WTC11 (cell line): ENCODE data around the gene CHTF18. TPM values are rescaled to one million over a fixed set of nuclear protein-coding genes. Genes with fewer than 3 reads are reported as not detected.

Experiments
- ATF1 ChIP-seq: sonication (generic); formaldehyde crosslinking; IDR thresholded peaks from 2 replicates; pipeline ENCODE4 v1.8.1; 2023; ENCODE audit warnings: mild to moderate bottlenecking, moderate library complexity, missing genetic modification reagents
- ELF4 ChIP-seq: sonication (generic); formaldehyde crosslinking; IDR thresholded peaks from 2 replicates; pipeline ENCODE4 v1.8.1; 2022; ENCODE audit warnings: low read depth, mild to moderate bottlenecking, moderate library complexity, missing genetic modification reagents
- ESRRA ChIP-seq: sonication (generic); formaldehyde crosslinking; IDR thresholded peaks from 2 replicates; pipeline ENCODE4 v1.8.1; 2022; ENCODE audit warnings: mild to moderate bottlenecking, missing genetic modification reagents, borderline replicate concordance
- FOXJ3 ChIP-seq: sonication (generic); formaldehyde crosslinking; IDR thresholded peaks from 2 replicates; pipeline ENCODE4 v1.9.0; 2021; ENCODE audit warnings: missing genetic modification reagents, mild to moderate bottlenecking, borderline replicate concordance
- FOXP1 ChIP-seq: sonication (generic); formaldehyde crosslinking; IDR thresholded peaks from 2 replicates; pipeline ENCODE4 v1.8.0; 2022; ENCODE audit warnings: missing genetic modification reagents, mild to moderate bottlenecking, moderate library complexity, borderline replicate concordance
- MXD4 ChIP-seq: fragments of 250-450 bp; sonication (Bioruptor Pico); IDR thresholded peaks from 2 replicates; pipeline ENCODE4 v1.8.0; 2021; ENCODE audit warnings: mild to moderate bottlenecking, moderate library complexity, borderline replicate concordance
- NR1H2 ChIP-seq: sonication (generic); formaldehyde crosslinking; IDR thresholded peaks from 2 replicates; pipeline ENCODE4 v1.9.0; 2021; ENCODE audit warnings: mild to moderate bottlenecking, moderate library complexity, missing genetic modification reagents
- NR3C1 ChIP-seq: sonication (generic); formaldehyde crosslinking; conservative IDR thresholded peaks from 2 replicates; pipeline ENCODE4 v1.8.1; 2023; ENCODE audit warnings: low read depth, mild to moderate bottlenecking, missing genetic modification reagents
- PRRX2 ChIP-seq: fragments of 250-450 bp; sonication (Bioruptor Pico); IDR thresholded peaks from 2 replicates; pipeline ENCODE4 v1.8.0; 2021; ENCODE audit warnings: mild to moderate bottlenecking
- TP53 ChIP-seq: sonication (generic); formaldehyde crosslinking; IDR thresholded peaks from 2 replicates; pipeline ENCODE4 v1.8.1; 2023; ENCODE audit warnings: mild to moderate bottlenecking, missing genetic modification reagents
- ZBTB21 ChIP-seq: sonication (generic); formaldehyde crosslinking; IDR thresholded peaks from 2 replicates; pipeline ENCODE4 v1.8.1; 2023; ENCODE audit warnings: mild to moderate bottlenecking, missing genetic modification reagents, borderline replicate concordance
- ZNF219 ChIP-seq: sonication (generic); formaldehyde crosslinking; IDR thresholded peaks from 2 replicates; pipeline ENCODE4 v1.8.0; 2023; ENCODE audit warnings: missing genetic modification reagents, mild to moderate bottlenecking, borderline replicate concordance
- total RNA-seq: library from RNA; stranded (reverse); gene quantifications from 3 replicates; pipeline ENCODE4 v1.2.3, GENCODE V29; 2021
- TF ChIP-seq, protein P1 (sequence below): sonication (generic); formaldehyde crosslinking; IDR thresholded peaks from 2 replicates; pipeline ENCODE4 v1.8.1; 2023; ENCODE audit warnings: mild to moderate bottlenecking, moderate library complexity, missing genetic modification reagents
- TF ChIP-seq, protein P2 (sequence below): sonication (generic); formaldehyde crosslinking; IDR thresholded peaks from 2 replicates; pipeline ENCODE4 v1.8.1; 2022; ENCODE audit warnings: mild to moderate bottlenecking, missing genetic modification reagents, moderate library complexity, borderline replicate concordance
- TF ChIP-seq, protein P3 (sequence below): sonication (generic); formaldehyde crosslinking; IDR thresholded peaks from 2 replicates; pipeline ENCODE4 v1.8.1; 2023; ENCODE audit warnings: mild to moderate bottlenecking, missing genetic modification reagents
- TF ChIP-seq, protein P4 (sequence below): fragments of 250-450 bp; sonication (Bioruptor Pico); IDR thresholded peaks from 2 replicates; pipeline ENCODE4 v2.1.2; 2022; ENCODE audit warnings: mild to moderate bottlenecking, moderate library complexity
- TF ChIP-seq, protein P5 (sequence below): sonication (generic); formaldehyde crosslinking; IDR thresholded peaks from 2 replicates; pipeline ENCODE4 v1.8.0; 2022; ENCODE audit warnings: mild to moderate bottlenecking, missing genetic modification reagents
- TF ChIP-seq, protein P6 (sequence below): fragments of 250-450 bp; sonication (Bioruptor Pico); IDR thresholded peaks from 2 replicates; pipeline ENCODE4 v1.8.0; 2021; ENCODE audit warnings: mild to moderate bottlenecking
- TF ChIP-seq, protein P7 (sequence below): sonication (generic); formaldehyde crosslinking; IDR thresholded peaks from 2 replicates; pipeline ENCODE4 v1.8.0; 2022; ENCODE audit warnings: missing genetic modification reagents

CHTF18 gene
- total RNA-seq, 1 experiment from 2014 or later, result 183 TPM

DNA sequence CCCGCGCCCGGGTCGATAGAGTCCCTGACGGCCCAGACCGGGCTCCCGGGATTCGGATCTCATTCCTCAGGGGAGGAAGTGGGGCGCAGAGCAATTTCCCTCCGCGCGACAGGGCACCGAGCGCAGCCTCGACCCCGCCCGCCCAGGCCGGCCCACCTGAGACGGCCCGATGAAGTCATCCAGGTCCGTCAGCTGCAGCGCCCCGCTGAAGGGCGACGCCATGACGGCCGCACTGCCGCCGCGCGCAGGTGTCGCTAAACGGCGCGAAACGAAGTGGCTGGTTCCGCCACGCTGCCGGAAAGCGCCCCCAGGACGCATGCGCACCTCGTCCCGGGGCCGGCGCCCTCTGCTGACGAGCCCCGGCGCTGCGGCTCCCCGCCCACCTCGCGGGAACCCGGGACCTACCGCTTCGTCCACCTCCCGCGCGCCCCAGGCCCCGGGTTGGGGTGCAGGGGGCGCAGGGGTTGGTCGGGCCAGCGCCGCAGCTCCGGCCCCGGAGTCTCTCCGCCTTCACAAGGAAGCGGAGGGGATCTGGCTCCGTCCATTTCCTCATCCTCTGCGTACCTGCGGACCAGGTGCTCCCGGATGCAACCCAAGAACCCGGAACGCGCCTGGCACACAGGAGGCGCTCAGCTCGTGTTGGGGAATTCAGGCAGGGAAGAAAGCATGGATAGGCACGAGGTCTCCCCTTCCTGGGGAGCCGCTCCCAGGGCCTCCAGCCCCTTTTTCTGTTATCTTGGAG lies 47.5 kb upstream of the CHTF18 start, which contains the start of gene CIAO3 (continued):
- TF ChIP-seq, protein P1, sequence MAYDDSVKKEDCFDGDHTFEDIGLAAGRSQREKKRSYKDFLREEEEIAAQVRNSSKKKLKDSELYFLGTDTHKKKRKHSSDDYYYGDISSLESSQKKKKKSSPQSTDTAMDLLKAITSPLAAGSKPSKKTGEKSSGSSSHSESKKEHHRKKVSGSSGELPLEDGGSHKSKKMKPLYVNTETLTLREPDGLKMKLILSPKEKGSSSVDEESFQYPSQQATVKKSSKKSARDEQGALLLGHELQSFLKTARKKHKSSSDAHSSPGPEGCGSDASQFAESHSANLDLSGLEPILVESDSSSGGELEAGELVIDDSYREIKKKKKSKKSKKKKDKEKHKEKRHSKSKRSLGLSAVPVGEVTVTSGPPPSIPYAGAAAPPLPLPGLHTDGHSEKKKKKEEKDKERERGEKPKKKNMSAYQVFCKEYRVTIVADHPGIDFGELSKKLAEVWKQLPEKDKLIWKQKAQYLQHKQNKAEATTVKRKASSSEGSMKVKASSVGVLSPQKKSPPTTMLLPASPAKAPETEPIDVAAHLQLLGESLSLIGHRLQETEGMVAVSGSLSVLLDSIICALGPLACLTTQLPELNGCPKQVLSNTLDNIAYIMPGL (CRISPR knock-in tag), result peak; percentile 98
- TF ChIP-seq ZBTB21 (CRISPR knock-in tag), result peak; percentile 89; the same call in 1 of the 2 replicates
- no peak for TF ChIP-seq TP53 (CRISPR knock-in tag)
- no peak for TF ChIP-seq NR1H2 (CRISPR knock-in tag)
- no peak for TF ChIP-seq ATF1
- no peak; the same call in 1 of the 2 replicates for TF ChIP-seq FOXP1 (CRISPR knock-in tag)
- no peak for TF ChIP-seq ELF4
- no peak for TF ChIP-seq MXD4 (CRISPR knock-in tag)
- no peak for TF ChIP-seq PRRX2
- TF ChIP-seq, protein P2, sequence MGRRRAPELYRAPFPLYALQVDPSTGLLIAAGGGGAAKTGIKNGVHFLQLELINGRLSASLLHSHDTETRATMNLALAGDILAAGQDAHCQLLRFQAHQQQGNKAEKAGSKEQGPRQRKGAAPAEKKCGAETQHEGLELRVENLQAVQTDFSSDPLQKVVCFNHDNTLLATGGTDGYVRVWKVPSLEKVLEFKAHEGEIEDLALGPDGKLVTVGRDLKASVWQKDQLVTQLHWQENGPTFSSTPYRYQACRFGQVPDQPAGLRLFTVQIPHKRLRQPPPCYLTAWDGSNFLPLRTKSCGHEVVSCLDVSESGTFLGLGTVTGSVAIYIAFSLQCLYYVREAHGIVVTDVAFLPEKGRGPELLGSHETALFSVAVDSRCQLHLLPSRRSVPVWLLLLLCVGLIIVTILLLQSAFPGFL (CRISPR knock-in tag), result 0 out of 2 replicates have a peak, but pooled peaks have one; percentile 38
- TF ChIP-seq, protein P3, sequence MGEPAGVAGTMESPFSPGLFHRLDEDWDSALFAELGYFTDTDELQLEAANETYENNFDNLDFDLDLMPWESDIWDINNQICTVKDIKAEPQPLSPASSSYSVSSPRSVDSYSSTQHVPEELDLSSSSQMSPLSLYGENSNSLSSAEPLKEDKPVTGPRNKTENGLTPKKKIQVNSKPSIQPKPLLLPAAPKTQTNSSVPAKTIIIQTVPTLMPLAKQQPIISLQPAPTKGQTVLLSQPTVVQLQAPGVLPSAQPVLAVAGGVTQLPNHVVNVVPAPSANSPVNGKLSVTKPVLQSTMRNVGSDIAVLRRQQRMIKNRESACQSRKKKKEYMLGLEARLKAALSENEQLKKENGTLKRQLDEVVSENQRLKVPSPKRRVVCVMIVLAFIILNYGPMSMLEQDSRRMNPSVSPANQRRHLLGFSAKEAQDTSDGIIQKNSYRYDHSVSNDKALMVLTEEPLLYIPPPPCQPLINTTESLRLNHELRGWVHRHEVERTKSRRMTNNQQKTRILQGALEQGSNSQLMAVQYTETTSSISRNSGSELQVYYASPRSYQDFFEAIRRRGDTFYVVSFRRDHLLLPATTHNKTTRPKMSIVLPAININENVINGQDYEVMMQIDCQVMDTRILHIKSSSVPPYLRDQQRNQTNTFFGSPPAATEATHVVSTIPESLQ, result no peak
- TF ChIP-seq, protein P4, sequence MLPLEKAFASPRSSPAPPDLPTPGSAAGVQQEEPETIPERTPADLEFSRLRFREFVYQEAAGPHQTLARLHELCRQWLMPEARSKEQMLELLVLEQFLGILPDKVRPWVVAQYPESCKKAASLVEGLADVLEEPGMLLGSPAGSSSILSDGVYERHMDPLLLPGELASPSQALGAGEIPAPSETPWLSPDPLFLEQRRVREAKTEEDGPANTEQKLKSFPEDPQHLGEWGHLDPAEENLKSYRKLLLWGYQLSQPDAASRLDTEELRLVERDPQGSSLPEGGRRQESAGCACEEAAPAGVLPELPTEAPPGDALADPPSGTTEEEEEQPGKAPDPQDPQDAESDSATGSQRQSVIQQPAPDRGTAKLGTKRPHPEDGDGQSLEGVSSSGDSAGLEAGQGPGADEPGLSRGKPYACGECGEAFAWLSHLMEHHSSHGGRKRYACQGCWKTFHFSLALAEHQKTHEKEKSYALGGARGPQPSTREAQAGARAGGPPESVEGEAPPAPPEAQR (CRISPR knock-in tag), result no peak
- TF ChIP-seq ZNF219 (CRISPR knock-in tag), result no peak
- TF ChIP-seq, protein P5, sequence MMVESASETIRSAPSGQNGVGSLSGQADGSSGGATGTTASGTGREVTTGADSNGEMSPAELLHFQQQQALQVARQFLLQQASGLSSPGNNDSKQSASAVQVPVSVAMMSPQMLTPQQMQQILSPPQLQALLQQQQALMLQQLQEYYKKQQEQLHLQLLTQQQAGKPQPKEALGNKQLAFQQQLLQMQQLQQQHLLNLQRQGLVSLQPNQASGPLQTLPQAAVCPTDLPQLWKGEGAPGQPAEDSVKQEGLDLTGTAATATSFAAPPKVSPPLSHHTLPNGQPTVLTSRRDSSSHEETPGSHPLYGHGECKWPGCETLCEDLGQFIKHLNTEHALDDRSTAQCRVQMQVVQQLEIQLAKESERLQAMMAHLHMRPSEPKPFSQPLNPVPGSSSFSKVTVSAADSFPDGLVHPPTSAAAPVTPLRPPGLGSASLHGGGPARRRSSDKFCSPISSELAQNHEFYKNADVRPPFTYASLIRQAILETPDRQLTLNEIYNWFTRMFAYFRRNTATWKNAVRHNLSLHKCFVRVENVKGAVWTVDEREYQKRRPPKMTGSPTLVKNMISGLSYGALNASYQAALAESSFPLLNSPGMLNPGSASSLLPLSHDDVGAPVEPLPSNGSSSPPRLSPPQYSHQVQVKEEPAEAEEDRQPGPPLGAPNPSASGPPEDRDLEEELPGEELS (CRISPR knock-in tag), result peak; percentile 78
- TF ChIP-seq NR3C1 (CRISPR knock-in tag), result no peak
- no peak for TF ChIP-seq FOXJ3 (CRISPR knock-in tag)
- TF ChIP-seq ESRRA (CRISPR knock-in tag), result peak; percentile 73; the same call in 1 of the 2 replicates
- TF ChIP-seq, protein P6, sequence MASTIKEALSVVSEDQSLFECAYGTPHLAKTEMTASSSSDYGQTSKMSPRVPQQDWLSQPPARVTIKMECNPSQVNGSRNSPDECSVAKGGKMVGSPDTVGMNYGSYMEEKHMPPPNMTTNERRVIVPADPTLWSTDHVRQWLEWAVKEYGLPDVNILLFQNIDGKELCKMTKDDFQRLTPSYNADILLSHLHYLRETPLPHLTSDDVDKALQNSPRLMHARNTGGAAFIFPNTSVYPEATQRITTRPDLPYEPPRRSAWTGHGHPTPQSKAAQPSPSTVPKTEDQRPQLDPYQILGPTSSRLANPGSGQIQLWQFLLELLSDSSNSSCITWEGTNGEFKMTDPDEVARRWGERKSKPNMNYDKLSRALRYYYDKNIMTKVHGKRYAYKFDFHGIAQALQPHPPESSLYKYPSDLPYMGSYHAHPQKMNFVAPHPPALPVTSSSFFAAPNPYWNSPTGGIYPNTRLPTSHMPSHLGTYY, result no peak
- TF ChIP-seq, protein P7, sequence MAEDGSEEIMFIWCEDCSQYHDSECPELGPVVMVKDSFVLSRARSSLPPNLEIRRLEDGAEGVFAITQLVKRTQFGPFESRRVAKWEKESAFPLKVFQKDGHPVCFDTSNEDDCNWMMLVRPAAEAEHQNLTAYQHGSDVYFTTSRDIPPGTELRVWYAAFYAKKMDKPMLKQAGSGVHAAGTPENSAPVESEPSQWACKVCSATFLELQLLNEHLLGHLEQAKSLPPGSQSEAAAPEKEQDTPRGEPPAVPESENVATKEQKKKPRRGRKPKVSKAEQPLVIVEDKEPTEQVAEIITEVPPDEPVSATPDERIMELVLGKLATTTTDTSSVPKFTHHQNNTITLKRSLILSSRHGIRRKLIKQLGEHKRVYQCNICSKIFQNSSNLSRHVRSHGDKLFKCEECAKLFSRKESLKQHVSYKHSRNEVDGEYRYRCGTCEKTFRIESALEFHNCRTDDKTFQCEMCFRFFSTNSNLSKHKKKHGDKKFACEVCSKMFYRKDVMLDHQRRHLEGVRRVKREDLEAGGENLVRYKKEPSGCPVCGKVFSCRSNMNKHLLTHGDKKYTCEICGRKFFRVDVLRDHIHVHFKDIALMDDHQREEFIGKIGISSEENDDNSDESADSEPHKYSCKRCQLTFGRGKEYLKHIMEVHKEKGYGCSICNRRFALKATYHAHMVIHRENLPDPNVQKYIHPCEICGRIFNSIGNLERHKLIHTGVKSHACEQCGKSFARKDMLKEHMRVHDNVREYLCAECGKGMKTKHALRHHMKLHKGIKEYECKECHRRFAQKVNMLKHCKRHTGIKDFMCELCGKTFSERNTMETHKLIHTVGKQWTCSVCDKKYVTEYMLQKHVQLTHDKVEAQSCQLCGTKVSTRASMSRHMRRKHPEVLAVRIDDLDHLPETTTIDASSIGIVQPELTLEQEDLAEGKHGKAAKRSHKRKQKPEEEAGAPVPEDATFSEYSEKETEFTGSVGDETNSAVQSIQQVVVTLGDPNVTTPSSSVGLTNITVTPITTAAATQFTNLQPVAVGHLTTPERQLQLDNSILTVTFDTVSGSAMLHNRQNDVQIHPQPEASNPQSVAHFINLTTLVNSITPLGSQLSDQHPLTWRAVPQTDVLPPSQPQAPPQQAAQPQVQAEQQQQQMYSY (CRISPR knock-in tag), result peak; percentile 58; the same call in 1 of the 2 replicates
